ENCODE measurements around the gene ANKRD6. TPM values are rescaled to one million over a fixed set of nuclear protein-coding genes. Genes with fewer than 3 reads are reported as not detected.

Gene ANKRD6
- total RNA-seq, 1 donor from 2014 or later: 13.5 TPM

DNA sequence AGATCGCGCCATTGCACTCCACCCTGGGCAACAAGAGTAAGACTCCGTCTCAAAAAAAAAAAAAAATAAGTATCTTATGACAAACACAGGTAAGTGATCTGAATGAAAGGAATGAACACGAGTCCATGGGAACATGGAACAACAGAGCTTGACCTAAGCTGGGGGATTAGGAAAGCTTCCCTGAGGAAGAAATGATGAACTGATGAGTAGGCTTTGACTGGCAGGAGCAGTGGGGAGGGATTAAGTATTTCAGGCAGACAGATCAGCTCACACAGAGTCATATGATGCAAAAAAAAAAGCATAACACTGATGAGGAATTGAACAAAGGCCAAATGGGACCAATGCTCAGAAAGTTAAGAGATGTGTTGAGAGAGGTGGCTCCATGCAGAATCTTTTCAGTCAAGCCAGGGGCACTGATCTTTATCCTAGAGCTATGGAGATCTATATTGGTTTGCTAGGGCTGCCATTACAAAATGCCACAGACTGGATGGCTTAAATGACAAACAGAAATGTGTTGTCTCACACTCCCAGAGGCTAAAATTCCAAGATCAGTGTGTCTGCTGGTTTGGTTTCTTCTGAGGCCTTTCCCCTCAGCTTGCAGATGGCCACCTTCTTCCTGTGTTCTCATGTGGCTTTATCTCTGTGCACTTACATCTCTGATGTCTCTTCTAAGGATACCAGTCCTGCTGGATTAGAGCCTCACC lies 85.6 kb downstream of the ANKRD6 start:
- no peaks in the 10 kb centered on the region for H3K27me3 Mint-ChIP-seq (ENCODE audit: low read depth, unreplicated experiment)
- H3K4me3 ChIP-seq (ENCODE audit: insufficient read depth, low read depth, low read length): no peak overlapping the region
- FAIRE-seq: no peak

DNA sequence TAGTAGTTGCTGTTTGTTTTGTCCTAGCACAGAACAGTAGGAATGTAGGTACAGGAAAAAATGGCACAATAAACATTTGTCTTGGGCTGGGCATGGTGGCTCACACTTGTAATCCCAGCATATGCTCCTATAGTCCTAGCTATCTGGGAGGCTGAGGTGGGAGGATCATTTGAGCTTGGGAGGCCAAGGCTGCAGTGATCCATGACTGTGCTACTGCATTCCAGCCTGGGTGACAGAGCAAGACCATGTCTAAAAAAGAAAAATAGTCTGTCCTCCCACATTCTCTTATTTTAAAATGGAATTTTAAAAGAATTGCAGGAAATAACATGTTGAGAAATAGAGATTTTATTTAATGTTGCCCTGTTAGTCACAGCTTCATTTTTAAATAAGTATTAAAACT lies 87.8 kb downstream of the ANKRD6 start:
- H3K4me1 ChIP-seq (ENCODE audit: insufficient read depth, low read length): no peaks in the 10 kb centered on the region
- FAIRE-seq (no peak), DNase-seq (ENCODE audit: low read depth) (no peak)
- no peaks in the 10 kb centered on the region for H3K9me3 ChIP-seq (ENCODE audit: insufficient read depth, low read depth, low read length)
- H3K4me2 ChIP-seq (ENCODE audit: low read length): no peak overlapping the region
- H3K27me3 Mint-ChIP-seq (ENCODE audit: low read depth, unreplicated experiment): no peaks in the 10 kb centered on the region
- no peak overlapping the region for H3K4me3 Mint-ChIP-seq (ENCODE audit: unreplicated experiment)
- no peaks in the 10 kb centered on the region for H3K36me3 ChIP-seq (ENCODE audit: insufficient read depth, low read length)
- no peak overlapping the region for H3K4me3 ChIP-seq (ENCODE audit: insufficient read depth, low read depth, low read length)
- H2AFZ ChIP-seq (ENCODE audit: low read depth, low read length): no peak overlapping the region
- peaks cover 3% of the 10 kb centered on the region for H3K36me3 Mint-ChIP-seq (ENCODE audit: low read depth, unreplicated experiment)
- H3K27ac Mint-ChIP-seq (ENCODE audit: unreplicated experiment): no peak overlapping the region
- no peaks in the 10 kb centered on the region for H3K9me3 Mint-ChIP-seq (ENCODE audit: unreplicated experiment)
- no peaks in the 10 kb centered on the region for H3K79me2 ChIP-seq (ENCODE audit: insufficient read depth, low read length)
- no peaks in the 10 kb centered on the region for H3K27me3 ChIP-seq (ENCODE audit: insufficient read depth, low read length)
- TF ChIP-seq CTCF (IDR thresholded peaks at IDR 0.05; ENCODE audit: insufficient read depth, low read depth, low read length) (no peak), EZH2 (IDR thresholded peaks at IDR 0.05; ENCODE audit: insufficient read depth, low read length) (no peak)
- peaks cover 5% of the 10 kb centered on the region for H3K4me1 Mint-ChIP-seq (ENCODE audit: low read depth, unreplicated experiment)
- H4K20me1 ChIP-seq (ENCODE audit: insufficient read depth, low read length): no peaks in the 10 kb centered on the region
- H3K9ac ChIP-seq (ENCODE audit: low read length): no peak overlapping the region
- no peak overlapping the region for H3K27ac ChIP-seq (ENCODE audit: low read depth, low read length)

More for the DNA sequence above, 85.6 kb downstream of the ANKRD6 start:
- no peak overlapping the region for H2AFZ ChIP-seq (ENCODE audit: low read depth, low read length)
- Mint-ChIP-seq H3K27ac (ENCODE audit: unreplicated experiment) (no peak overlapping the region), H3K4me1 (ENCODE audit: low read depth, unreplicated experiment) (no peaks in the 10 kb centered on the region), H3K9me3 (ENCODE audit: unreplicated experiment) (no peaks in the 10 kb centered on the region), H3K36me3 (ENCODE audit: low read depth, unreplicated experiment) (no peaks in the 10 kb centered on the region), H3K4me3 (ENCODE audit: unreplicated experiment) (no peak overlapping the region)
- no peaks in the 10 kb centered on the region for H3K9me3 ChIP-seq (ENCODE audit: insufficient read depth, low read depth, low read length)
- no peak for TF ChIP-seq CTCF (IDR thresholded peaks at IDR 0.05; ENCODE audit: insufficient read depth, low read depth, low read length)
- TF ChIP-seq EZH2 (IDR thresholded peaks at IDR 0.05; ENCODE audit: insufficient read depth, low read length): no peak
- no peak overlapping the region for H3K9ac ChIP-seq (ENCODE audit: low read length)
- H4K20me1 ChIP-seq (ENCODE audit: insufficient read depth, low read length): no peaks in the 10 kb centered on the region
- H3K79me2 ChIP-seq (ENCODE audit: insufficient read depth, low read length): no peaks in the 10 kb centered on the region
- no peak overlapping the region for H3K4me2 ChIP-seq (ENCODE audit: low read length)
- no peak overlapping the region for H3K27ac ChIP-seq (ENCODE audit: low read depth, low read length)
- DNase-seq (ENCODE audit: low read depth): no peak
- no peaks in the 10 kb centered on the region for H3K4me1 ChIP-seq (ENCODE audit: insufficient read depth, low read length)
- no peaks in the 10 kb centered on the region for H3K36me3 ChIP-seq (ENCODE audit: insufficient read depth, low read length)
- H3K27me3 ChIP-seq (ENCODE audit: insufficient read depth, low read length): no peaks in the 10 kb centered on the region

DNA sequence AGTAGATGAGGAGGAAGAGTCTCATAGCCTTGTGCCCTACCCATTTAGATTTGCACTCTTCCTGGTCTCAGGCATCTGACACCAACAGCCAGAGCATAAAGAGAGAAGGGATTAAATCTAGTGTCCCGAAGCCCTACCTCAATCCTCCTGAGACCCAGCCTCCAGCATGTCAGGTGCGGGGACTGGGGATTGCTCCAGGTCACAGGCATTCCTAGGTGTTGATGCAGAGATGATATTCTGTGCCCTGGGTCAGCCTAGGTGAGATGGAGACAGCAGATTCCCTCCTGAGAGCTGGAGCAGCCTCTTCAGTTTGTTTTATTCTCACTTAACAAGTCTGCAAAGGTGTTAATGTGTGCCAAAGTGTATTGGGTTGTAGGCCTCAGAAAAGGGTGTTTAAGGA lies 89.8 kb downstream of the ANKRD6 start:
- no peak overlapping the region for H2AFZ ChIP-seq (ENCODE audit: low read depth, low read length)
- H3K36me3 Mint-ChIP-seq (ENCODE audit: low read depth, unreplicated experiment): peaks cover 4% of the 10 kb centered on the region
- no peak overlapping the region for H3K27ac ChIP-seq (ENCODE audit: low read depth, low read length)
- H3K9me3 Mint-ChIP-seq (ENCODE audit: unreplicated experiment): no peaks in the 10 kb centered on the region
- no peaks in the 10 kb centered on the region for H3K79me2 ChIP-seq (ENCODE audit: insufficient read depth, low read length)
- no peaks in the 10 kb centered on the region for H3K27me3 Mint-ChIP-seq (ENCODE audit: low read depth, unreplicated experiment)
- H3K27ac Mint-ChIP-seq (ENCODE audit: unreplicated experiment): no peak overlapping the region
- no peaks in the 10 kb centered on the region for H4K20me1 ChIP-seq (ENCODE audit: insufficient read depth, low read length)
- peaks cover 9% of the 10 kb centered on the region for H3K4me1 Mint-ChIP-seq (ENCODE audit: low read depth, unreplicated experiment)
- no peaks in the 10 kb centered on the region for H3K27me3 ChIP-seq (ENCODE audit: insufficient read depth, low read length)
- no peak overlapping the region for H3K4me3 Mint-ChIP-seq (ENCODE audit: unreplicated experiment)
- no peak overlapping the region for H3K4me2 ChIP-seq (ENCODE audit: low read length)
- H3K9ac ChIP-seq (ENCODE audit: low read length): no peak overlapping the region
- no peaks in the 10 kb centered on the region for H3K9me3 ChIP-seq (ENCODE audit: insufficient read depth, low read depth, low read length)
- FAIRE-seq: no peak
- no peaks in the 10 kb centered on the region for H3K36me3 ChIP-seq (ENCODE audit: insufficient read depth, low read length)
- DNase-seq (ENCODE audit: low read depth): no peak
- no peak overlapping the region for H3K4me3 ChIP-seq (ENCODE audit: insufficient read depth, low read depth, low read length)
- TF ChIP-seq CTCF (IDR thresholded peaks at IDR 0.05; ENCODE audit: insufficient read depth, low read depth, low read length) (no peak), EZH2 (IDR thresholded peaks at IDR 0.05; ENCODE audit: insufficient read depth, low read length) (no peak)
- no peaks in the 10 kb centered on the region for H3K4me1 ChIP-seq (ENCODE audit: insufficient read depth, low read length)

Data from astrocyte (in vitro differentiated cells and primary cell).